ENCODE data around the gene CLASP1. TPM values are rescaled to one million over a fixed set of nuclear protein-coding genes. Genes with fewer than 3 reads are reported as not detected.

Gene CLASP1
- polyA plus RNA-seq, 1 donor (not counting 4 experiments of a cell fraction or from before 2014, with no cell fraction given): 16.7 TPM

- Histone ChIP-seq H3K4me3 (ENCODE audit: control insufficient read depth in 2 of 3, extremely low read depth in 1 of 3, insufficient read depth in 2 of 3, low read depth in 1 of 3, low read length in 3 of 3) (no peak overlapping the region), H3K9me1 (ENCODE audit: control insufficient read depth, extremely low read depth, insufficient read depth, low read length) (no peaks in the 10 kb centered on the region), H3K9ac (ENCODE audit: control insufficient read depth, extremely low read depth, insufficient read depth, low read length) (no peak overlapping the region), H2AFZ (ENCODE audit: control insufficient read depth, low read length) (no peak overlapping the region), H3K27ac (ENCODE audit: control insufficient read depth, insufficient read depth, low read length) (no peak overlapping the region), H3K27me3 (ENCODE audit: control insufficient read depth, extremely low read depth, insufficient read depth, low read length) (no peaks in the 10 kb centered on the region), H4K20me1 (ENCODE audit: control insufficient read depth, extremely low read depth, insufficient read depth, low read length) (no peaks in the 10 kb centered on the region), H3K9me3 (ENCODE audit: control insufficient read depth, low read depth, low read length) (no peaks in the 10 kb centered on the region), H3K79me2 (ENCODE audit: control insufficient read depth, insufficient read depth, low read length) (peaks cover 15% of the 10 kb centered on the region), H3K4me2 (ENCODE audit: control insufficient read depth, extremely low read depth, insufficient read depth, low read depth, low read length) (no peak overlapping the region), H3K4me1 (ENCODE audit: control insufficient read depth, extremely low read depth, insufficient read depth, low read length) (peaks cover 8% of the 10 kb centered on the region), H3K36me3 (ENCODE audit: control insufficient read depth in 2 of 2, extremely low read depth in 1 of 2, insufficient read depth in 2 of 2, low read length in 2 of 2) (peaks cover 29 to 49% of the 10 kb centered on the region in 2 experiments)
- DNase-seq (ENCODE audit: low read depth, low spot score) (no peak), FAIRE-seq (no peak)
- no peak for TF ChIP-seq CTCF (optimal IDR thresholded peaks at IDR 0.05 in 1 of 3, IDR thresholded peaks at IDR 0.05 in 1 of 3, conservative IDR thresholded peaks at IDR 0.05 in 1 of 3; ENCODE audit: extremely low read depth in 1 of 3, insufficient read depth in 2 of 3, low read length in 3 of 3)
- dilution Hi-C loops (cut with MboI; ENCODE audit: extremely low pct_ligation_motif_present, low sequenced_read_pairs): no loop called here
Measured at GRCh38 chr2:121519153-121519552, 130.1 kb downstream of the CLASP1 start.

- dilution Hi-C loops (cut with MboI; ENCODE audit: extremely low pct_ligation_motif_present, low sequenced_read_pairs): no loop called here
- peaks cover 31% of the 10 kb centered on the region for H3K79me2 ChIP-seq (ENCODE audit: control insufficient read depth, insufficient read depth, low read length)
- DNase-seq (ENCODE audit: low read depth, low spot score) (no peak), FAIRE-seq (no peak)
- H3K4me3 ChIP-seq (ENCODE audit: control insufficient read depth in 2 of 3, extremely low read depth in 1 of 3, insufficient read depth in 2 of 3, low read depth in 1 of 3, low read length in 3 of 3): no peak overlapping the region
- H3K4me2 ChIP-seq (ENCODE audit: control insufficient read depth, extremely low read depth, insufficient read depth, low read depth, low read length): no peak overlapping the region
- H3K36me3 ChIP-seq (ENCODE audit: control insufficient read depth in 2 of 2, extremely low read depth in 1 of 2, insufficient read depth in 2 of 2, low read length in 2 of 2): peaks cover 19 to 23% of the 10 kb centered on the region in 2 experiments
- TF ChIP-seq CTCF (optimal IDR thresholded peaks at IDR 0.05 in 1 of 3, IDR thresholded peaks at IDR 0.05 in 1 of 3, conservative IDR thresholded peaks at IDR 0.05 in 1 of 3; ENCODE audit: extremely low read depth in 1 of 3, insufficient read depth in 2 of 3, low read length in 3 of 3): no peak
- no peak for TF ChIP-seq EZH2 (IDR thresholded peaks at IDR 0.05; ENCODE audit: low read length)
- no peaks in the 10 kb centered on the region for H3K9me1 ChIP-seq (ENCODE audit: control insufficient read depth, extremely low read depth, insufficient read depth, low read length)
- H3K9me3 ChIP-seq (ENCODE audit: control insufficient read depth, low read depth, low read length): no peaks in the 10 kb centered on the region
- H3K9ac ChIP-seq (ENCODE audit: control insufficient read depth, extremely low read depth, insufficient read depth, low read length): no peak overlapping the region
- no peak overlapping the region for H2AFZ ChIP-seq (ENCODE audit: control insufficient read depth, low read length)
- H3K27me3 ChIP-seq (ENCODE audit: control insufficient read depth, extremely low read depth, insufficient read depth, low read length): no peaks in the 10 kb centered on the region
- H3K27ac ChIP-seq (ENCODE audit: control insufficient read depth, insufficient read depth, low read length): no peak overlapping the region
- H3K4me1 ChIP-seq (ENCODE audit: control insufficient read depth, extremely low read depth, insufficient read depth, low read length): no peaks in the 10 kb centered on the region
- H4K20me1 ChIP-seq (ENCODE audit: control insufficient read depth, extremely low read depth, insufficient read depth, low read length): no peaks in the 10 kb centered on the region
Measured at GRCh38 chr2:121513597-121514333, 135.5 kb downstream of the CLASP1 start.

All from keratinocyte (primary cell).